Coronary artery (tissue), 2 donors: ENCODE measurements around the gene CCR5AS.

Experiments used
- DNase-seq: peaks from one replicate; pipeline ENCODE4 v3.0.0-alpha.2; 2017; ENCODE audit warnings: low spot score
- H3K27ac ChIP-seq, 2 donors: fragments of 200-600 bp; sonication (generic); one replicate each; pipeline ENCODE4 v1.5.1; 2016 to 2019
- H3K4me3 ChIP-seq: fragments of 200-600 bp; sonication (generic); 2 replicates; pipeline ENCODE4 v1.5.1; 2016; ENCODE audit warnings: mild to moderate bottlenecking, moderate library complexity
- CTCF ChIP-seq: fragments of 200-600 bp; sonication (generic); IDR thresholded peaks from one replicate; pipeline ENCODE4 v1.5.1; 2019; ENCODE audit warnings: antibody characterized with exemption

Gene CCR5AS

GRCh38 chr3:46406788-46407611 lies at the start of gene CCR5AS, which contains the start of gene CCRL2:
Gene CCR5AS (minus strand): TSS chr3:46407066.
Gene CCRL2 (plus strand): TSS chr3:46407259. CDS start chr3:46408080, 821 bp downstream.
- Histone ChIP-seq H3K27ac (peak within 1 kb of the TSS; percentile 32 to 85), H3K4me3 (peak within 1 kb of the TSS; percentile 62)
- TF ChIP-seq CTCF: no peak
- no peak for DNase-seq

GRCh38 chr3:46456118-46456517 lies 49.3 kb upstream of the CCR5AS start:
- H3K27ac ChIP-seq: no peak overlapping the region
- peak; percentile 50 for DNase-seq
- TF ChIP-seq CTCF: no peak
- H3K4me3 ChIP-seq: no peak overlapping the region

GRCh38 chr3:46455231-46456115 lies 48.6 kb upstream of the CCR5AS start:
- Histone ChIP-seq H3K4me3 (no peak overlapping the region), H3K27ac (no peak overlapping the region)
- no peak for TF ChIP-seq CTCF
- peak; percentile 69 for DNase-seq

GRCh38 chr3:46454606-46455005 lies 47.7 kb upstream of the CCR5AS start:
- Histone ChIP-seq H3K4me3 (no peak overlapping the region), H3K27ac (no peak overlapping the region)
- TF ChIP-seq CTCF: no peak
- DNase-seq: peak; percentile 54

- no peak for TF ChIP-seq CTCF
- H3K27ac ChIP-seq: no peak overlapping the region
Observed at GRCh38 chr3:46454209-46454595, 47.3 kb upstream of the CCR5AS start.

GRCh38 chr3:46453526-46454208 lies 46.8 kb upstream of the CCR5AS start:
- no peak overlapping the region for H3K27ac ChIP-seq
- TF ChIP-seq CTCF: no peak
- no peak overlapping the region for H3K4me3 ChIP-seq
- DNase-seq: peak; percentile 28

More at GRCh38 chr3:46454209-46454595, 47.3 kb upstream of the CCR5AS start:
- H3K4me3 ChIP-seq: no peak overlapping the region
- DNase-seq: peak; percentile 7
